Measurements from ENCODE around the gene SLC5A6. TPM values are rescaled to one million over a fixed set of nuclear protein-coding genes. Genes with fewer than 3 reads are reported as not detected.

SLC5A6 gene
- total RNA-seq, 5 donors from 2014 or later (not counting 1 experiment from before 2014, with no cell fraction given): 37.5 to 214 (median 43.0) TPM

GRCh38 chr2:27154488-27154887, 57.6 kb downstream of the SLC5A6 start:
- no peaks in the 10 kb centered on the region for H3K9me3 ChIP-seq
- DNase-seq: no peak
- H3K4me1 ChIP-seq (ENCODE audit: control insufficient read depth in 1 of 2, extremely low read depth in 1 of 2, insufficient read depth in 2 of 2, low read length in 2 of 2): no peaks in the 10 kb centered on the region
- ChIA-PET CTCF (interaction anchor here in 1 of 2 donors (0.6 kb wide), 1 partner anchor 559 kb away, joined by 3 read pairs; no protein-coding TSS in a partner anchor), POLR2A (no interaction called here)
- no peaks in the 10 kb centered on the region for H3K9me3 Mint-ChIP-seq
- H3K27ac Mint-ChIP-seq: no peak overlapping the region
- H3K4me3 Mint-ChIP-seq: no peak overlapping the region
- no peak overlapping the region for H3K27ac ChIP-seq (ENCODE audit: low read length)
- 74% methylated on average over 4 of the region's 6 CpGs for WGBS (ENCODE audit: insufficient coverage)
- no peak overlapping the region for H3K4me3 ChIP-seq (ENCODE audit: control insufficient read depth in 1 of 2, extremely low read depth in 1 of 2, low read length in 1 of 2)
- no peaks in the 10 kb centered on the region for H3K36me3 Mint-ChIP-seq
- no peaks in the 10 kb centered on the region for H3K4me1 Mint-ChIP-seq
- H3K36me3 ChIP-seq (ENCODE audit: control insufficient read depth in 2 of 2, extremely low read depth in 1 of 2, insufficient read depth in 1 of 2, low read length in 1 of 2): no peaks in the 10 kb centered on the region
- peaks cover 0 to 8% of the 10 kb centered on the region in 2 donors for H3K27me3 Mint-ChIP-seq
- ATAC-seq (replicated peaks in 1 of 4): no peak
- H3K27me3 ChIP-seq (replicated peaks in 1 of 2; ENCODE audit: control insufficient read depth in 2 of 2, extremely low read depth in 1 of 2, insufficient read depth in 2 of 2, low read length in 1 of 2): peaks cover 0 to 19% of the 10 kb centered on the region in 2 experiments

GRCh38 chr2:27152796-27153464, 59.1 kb downstream of the SLC5A6 start:
- H3K4me3 Mint-ChIP-seq: no peak overlapping the region
- no peak overlapping the region for H3K27ac Mint-ChIP-seq
- peaks cover 4 to 5% of the 10 kb centered on the region in 2 donors for H3K27me3 Mint-ChIP-seq

GRCh38 chr2:27152102-27152795, 59.8 kb downstream of the SLC5A6 start:
- H3K9me3 Mint-ChIP-seq: no peaks in the 10 kb centered on the region
- WGBS (ENCODE audit: insufficient coverage): 82% methylated on average over 6 of the region's 8 CpGs
- POLR2A ChIA-PET: no interaction called here
- ATAC-seq (replicated peaks in 1 of 4) (no peak), DNase-seq (no peak)
- no peak overlapping the region for H3K27ac Mint-ChIP-seq
- no peaks in the 10 kb centered on the region for H3K36me3 Mint-ChIP-seq
- no peak overlapping the region for H3K27ac ChIP-seq (ENCODE audit: low read length)
- CTCF ChIA-PET: no interaction called here
- no peaks in the 10 kb centered on the region for H3K4me1 ChIP-seq (ENCODE audit: control insufficient read depth in 1 of 2, extremely low read depth in 1 of 2, insufficient read depth in 2 of 2, low read length in 2 of 2)
- no peak overlapping the region for H3K4me3 ChIP-seq (ENCODE audit: control insufficient read depth in 1 of 2, extremely low read depth in 1 of 2, low read length in 1 of 2)
- peaks cover 4 to 5% of the 10 kb centered on the region in 2 donors for H3K27me3 Mint-ChIP-seq
- no peaks in the 10 kb centered on the region for H3K4me1 Mint-ChIP-seq
- no peaks in the 10 kb centered on the region for H3K36me3 ChIP-seq (ENCODE audit: control insufficient read depth in 2 of 2, extremely low read depth in 1 of 2, insufficient read depth in 1 of 2, low read length in 1 of 2)
- peaks cover 0 to 34% of the 10 kb centered on the region in 2 experiments for H3K27me3 ChIP-seq (replicated peaks in 1 of 2; ENCODE audit: control insufficient read depth in 2 of 2, extremely low read depth in 1 of 2, insufficient read depth in 2 of 2, low read length in 1 of 2)
- H3K4me3 Mint-ChIP-seq: no peak overlapping the region
- no peaks in the 10 kb centered on the region for H3K9me3 ChIP-seq

More at GRCh38 chr2:27152796-27153464, 59.1 kb downstream of the SLC5A6 start:
- Histone ChIP-seq H3K36me3 (ENCODE audit: control insufficient read depth in 2 of 2, extremely low read depth in 1 of 2, insufficient read depth in 1 of 2, low read length in 1 of 2) (no peaks in the 10 kb centered on the region), H3K27ac (ENCODE audit: low read length) (no peak overlapping the region), H3K4me3 (ENCODE audit: control insufficient read depth in 1 of 2, extremely low read depth in 1 of 2, low read length in 1 of 2) (no peak overlapping the region), H3K9me3 (no peaks in the 10 kb centered on the region), H3K27me3 (replicated peaks in 1 of 2; ENCODE audit: control insufficient read depth in 2 of 2, extremely low read depth in 1 of 2, insufficient read depth in 2 of 2, low read length in 1 of 2) (peaks cover 0 to 31% of the 10 kb centered on the region in 2 experiments), H3K4me1 (ENCODE audit: control insufficient read depth in 1 of 2, extremely low read depth in 1 of 2, insufficient read depth in 2 of 2, low read length in 2 of 2) (no peaks in the 10 kb centered on the region)
- Mint-ChIP-seq H3K36me3 (no peaks in the 10 kb centered on the region), H3K9me3 (no peaks in the 10 kb centered on the region), H3K4me1 (no peaks in the 10 kb centered on the region)
- POLR2A ChIA-PET: no interaction called here
- no peak for DNase-seq
- WGBS (ENCODE audit: insufficient coverage): 57% methylated on average over 1 of the region's 2 CpGs
- no peak for ATAC-seq (replicated peaks in 1 of 4)
- CTCF ChIA-PET: no interaction called here

- Mint-ChIP-seq H3K4me3 (no peak overlapping the region), H3K9me3 (no peaks in the 10 kb centered on the region), H3K27ac (no peak overlapping the region), H3K27me3 (peaks cover 4 to 10% of the 10 kb centered on the region in 2 donors), H3K36me3 (no peaks in the 10 kb centered on the region), H3K4me1 (no peaks in the 10 kb centered on the region)
- Histone ChIP-seq H3K36me3 (ENCODE audit: control insufficient read depth in 2 of 2, extremely low read depth in 1 of 2, insufficient read depth in 1 of 2, low read length in 1 of 2) (no peaks in the 10 kb centered on the region), H3K27ac (ENCODE audit: low read length) (no peak overlapping the region), H3K9me3 (no peaks in the 10 kb centered on the region), H3K27me3 (replicated peaks in 1 of 2; ENCODE audit: control insufficient read depth in 2 of 2, extremely low read depth in 1 of 2, insufficient read depth in 2 of 2, low read length in 1 of 2) (peaks cover 0 to 41% of the 10 kb centered on the region in 2 experiments), H3K4me3 (ENCODE audit: control insufficient read depth in 1 of 2, extremely low read depth in 1 of 2, low read length in 1 of 2) (no peak overlapping the region), H3K4me1 (ENCODE audit: control insufficient read depth in 1 of 2, extremely low read depth in 1 of 2, insufficient read depth in 2 of 2, low read length in 2 of 2) (no peaks in the 10 kb centered on the region)
- DNase-seq: no peak
- no peak for ATAC-seq (replicated peaks in 1 of 4)
- 100% methylated on average over 3 of the region's 8 CpGs for WGBS (ENCODE audit: insufficient coverage)
- POLR2A ChIA-PET: interaction anchor here in 1 of 2 donors (0.5 kb wide), 1 partner anchor 8 kb away, joined by 3 read pairs; no protein-coding TSS in a partner anchor
- CTCF ChIA-PET: interaction anchor here in 1 of 2 donors (0.5 kb wide), 1 partner anchor 355 kb away, joined by 4 read pairs; no protein-coding TSS in a partner anchor
Observed at GRCh38 chr2:27150639-27151230, 61.3 kb downstream of the SLC5A6 start.

Other genes starting within 250 kb of the SLC5A6 start
- gene MAPRE3, start 241.6 kb downstream of the SLC5A6 start, total RNA-seq: 1 to 10 TPM; 4.0 to 5.1 (median 4.7) TPM
- 10 to 100 TPM; 37.6 to 84.5 (median 71.6) TPM for gene TMEM214, start 179.3 kb downstream of the SLC5A6 start, total RNA-seq
- gene AGBL5, start 160.6 kb downstream of the SLC5A6 start, total RNA-seq: 10 to 100 TPM in 3 of 5 donors, 1 to 10 TPM in 2; 9.5 to 13.3 (median 11.2) TPM
- gene OST4, start 140.6 kb downstream of the SLC5A6 start, total RNA-seq: 100 to 1,000 TPM; 217 to 292 (median 236) TPM
- gene EMILIN1, start 133.7 kb downstream of the SLC5A6 start, total RNA-seq: 1 to 10 TPM in 1 of 5 donors, under 1 TPM in 4; 0.28 to 1.1 (median 0.85) TPM
- 1 to 10 TPM; 3.7 to 9.1 (median 6.7) TPM for gene KHK, start 125.5 kb downstream of the SLC5A6 start, total RNA-seq
- gene CGREF1, start 93.1 kb downstream of the SLC5A6 start, total RNA-seq: 1 to 10 TPM in 1 of 5 donors, under 1 TPM in 3, not detected in 1; 0.21 to 1.1 (median 0.34) TPM
- gene ABHD1, start 88.5 kb downstream of the SLC5A6 start, total RNA-seq: 1 to 10 TPM in 3 of 5 donors, under 1 TPM in 2; 0.66 to 1.4 (median 1.2) TPM
- gene PREB, start 77.6 kb downstream of the SLC5A6 start, total RNA-seq: 10 to 100 TPM; 23.3 to 62.2 (median 59.9) TPM
- gene PRR30, start 72.9 kb downstream of the SLC5A6 start, total RNA-seq: not detected
- not detected for gene TCF23, start 63.3 kb downstream of the SLC5A6 start, total RNA-seq
- gene ATRAID, start 227 bp downstream of the SLC5A6 start, total RNA-seq: 100 to 1,000 TPM in 2 of 5 donors, 10 to 100 TPM in 3; 78.9 to 106 (median 96.0) TPM
- 10 to 100 TPM; 38.5 to 78.2 (median 65.4) TPM for gene CAD, start 5.1 kb upstream of the SLC5A6 start, total RNA-seq
- under 1 TPM in 2 of 5 donors, not detected in 3; 0.06 to 0.26 TPM for gene SLC30A3, start 50.8 kb upstream of the SLC5A6 start, total RNA-seq
- gene DNAJC5G, start 63.2 kb upstream of the SLC5A6 start, total RNA-seq: not detected
- not detected for gene TRIM54, start 70.2 kb upstream of the SLC5A6 start, total RNA-seq
- 1 to 10 TPM; 1.8 to 7.8 (median 4.2) TPM for gene UCN, start 96.2 kb upstream of the SLC5A6 start, total RNA-seq
- 10 to 100 TPM; 64.5 to 99.1 (median 93.6) TPM for gene MPV17, start 110.8 kb upstream of the SLC5A6 start, total RNA-seq
- 10 to 100 TPM; 69.8 to 89.9 (median 82.1) TPM for gene GTF3C2, start 144.5 kb upstream of the SLC5A6 start, total RNA-seq
- 10 to 100 TPM; 35.6 to 50.3 (median 40.5) TPM for gene EIF2B4, start 158.1 kb upstream of the SLC5A6 start, total RNA-seq
- 100 to 1,000 TPM in 3 of 5 donors, 10 to 100 TPM in 2; 77.9 to 130 (median 121) TPM for gene SNX17, start 158.3 kb upstream of the SLC5A6 start, total RNA-seq
- gene ZNF513, start 168.5 kb upstream of the SLC5A6 start, total RNA-seq: 10 to 100 TPM; 20.6 to 27.0 (median 21.9) TPM
- 10 to 100 TPM; 40.9 to 65.9 (median 62.4) TPM for gene PPM1G, start 197.3 kb upstream of the SLC5A6 start, total RNA-seq
- 100 to 1,000 TPM in 4 of 5 donors, 10 to 100 TPM in 1; 99.1 to 187 (median 109) TPM for gene NRBP1, start 216.4 kb upstream of the SLC5A6 start, total RNA-seq
- 10 to 100 TPM; 12.3 to 21.1 (median 19.7) TPM for gene KRTCAP3, start 230.1 kb upstream of the SLC5A6 start, total RNA-seq

Data from T-cell (primary cell).